Stimulated activated CD8-positive, alpha-beta memory T cell treated with anti-CD3 and anti-CD28 coated beads, Interleukin-15, amount 100 ng/mL, for 24 hours (primary cell): Measurements from ENCODE around the gene UFD1.

Source experiments
- DNase-seq: peaks from one replicate; pipeline ENCODE4 v3.0.0-alpha.2; 2020; ENCODE audit warnings: low read depth

Gene UFD1

DNA sequence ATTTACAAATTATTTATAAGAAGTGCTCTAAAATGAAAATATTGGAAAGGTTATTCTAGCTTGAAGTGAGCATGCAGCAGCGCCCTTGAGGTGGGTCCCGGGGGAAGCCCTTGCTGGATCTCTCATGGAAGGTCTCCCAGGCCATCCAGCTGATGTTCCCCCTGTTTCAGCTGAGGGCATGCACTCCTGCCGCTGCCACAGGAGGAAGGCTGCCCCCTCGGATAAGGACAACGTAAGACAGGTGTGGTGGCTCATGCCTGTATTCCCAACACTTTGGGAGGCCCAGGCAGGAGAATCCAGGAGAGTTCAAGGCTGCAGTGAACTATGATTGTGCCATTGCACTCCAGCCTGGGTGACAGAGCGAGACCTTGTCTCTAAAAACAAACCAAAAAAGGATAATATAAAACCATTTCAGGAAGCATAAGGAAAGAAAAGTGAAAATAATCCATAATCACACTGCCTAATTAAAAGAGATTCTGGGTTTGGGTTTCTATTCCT is 15.7 kb upstream of the UFD1 start:
- no peak for DNase-seq

DNA sequence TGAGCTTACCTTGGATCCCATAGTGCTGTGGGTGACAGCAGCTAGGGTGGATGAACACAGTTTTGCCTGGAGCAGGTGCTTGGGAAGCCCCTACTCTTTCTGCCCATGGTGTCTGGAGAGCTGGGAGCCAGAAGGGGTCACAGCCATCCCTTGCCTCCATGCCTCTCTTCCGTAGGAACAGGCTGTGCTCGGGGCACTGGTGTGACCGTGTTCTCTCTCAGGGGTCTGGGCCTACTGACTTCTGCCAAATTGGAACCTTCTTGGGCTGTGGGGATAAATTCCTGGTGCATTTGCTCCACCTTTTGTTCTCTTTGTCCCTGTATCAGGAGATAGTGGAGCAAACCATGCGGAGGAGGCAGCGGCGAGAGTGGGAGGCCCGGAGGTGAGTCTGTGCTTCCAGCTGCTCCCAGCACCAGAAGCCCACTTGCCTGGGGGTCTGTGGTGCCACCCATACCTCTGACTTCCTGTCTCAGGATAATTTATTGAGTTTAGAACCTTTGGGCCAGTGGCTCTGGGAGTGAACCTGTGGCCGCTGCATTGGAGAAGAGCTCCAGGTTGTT is 15.1 kb upstream of the UFD1 start:
- no peak for DNase-seq

GRCh38 chr22:19492504-19493174 is 13.6 kb upstream of the UFD1 start:
- no peak for DNase-seq

DNA sequence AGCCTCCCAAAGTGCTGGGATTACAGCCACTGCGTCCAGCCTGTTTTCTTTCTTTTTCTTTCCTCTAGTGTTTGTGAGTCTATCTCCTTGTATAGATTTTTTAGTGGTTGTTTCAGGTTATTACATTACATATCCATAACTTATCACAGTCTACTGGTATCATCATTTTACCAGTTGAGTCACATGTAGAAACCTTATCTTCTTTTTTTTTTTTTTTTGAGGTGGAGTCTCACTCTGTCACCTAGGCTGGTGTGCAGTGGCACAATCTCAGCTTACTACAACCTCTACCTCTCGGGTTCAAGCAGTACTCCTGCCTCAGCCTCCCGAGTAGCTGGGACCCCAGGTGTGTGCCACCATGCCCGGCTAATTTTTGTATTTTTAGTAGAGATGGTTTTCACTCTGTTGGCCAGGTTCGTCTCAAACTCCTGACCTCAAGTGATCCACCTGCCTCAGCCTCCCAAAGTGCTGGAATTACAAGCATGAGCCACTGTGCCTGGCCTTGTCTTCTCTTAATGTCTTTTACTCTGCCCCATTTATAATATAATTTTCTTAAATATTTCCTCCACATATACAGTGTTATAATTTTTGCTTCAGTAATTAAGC is 11.7 kb upstream of the UFD1 start:
- DNase-seq: no peak

- DNase-seq: no peak
These were observed 10.2 kb upstream of the UFD1 start for GRCh38 chr22:19488884-19489843.

DNA sequence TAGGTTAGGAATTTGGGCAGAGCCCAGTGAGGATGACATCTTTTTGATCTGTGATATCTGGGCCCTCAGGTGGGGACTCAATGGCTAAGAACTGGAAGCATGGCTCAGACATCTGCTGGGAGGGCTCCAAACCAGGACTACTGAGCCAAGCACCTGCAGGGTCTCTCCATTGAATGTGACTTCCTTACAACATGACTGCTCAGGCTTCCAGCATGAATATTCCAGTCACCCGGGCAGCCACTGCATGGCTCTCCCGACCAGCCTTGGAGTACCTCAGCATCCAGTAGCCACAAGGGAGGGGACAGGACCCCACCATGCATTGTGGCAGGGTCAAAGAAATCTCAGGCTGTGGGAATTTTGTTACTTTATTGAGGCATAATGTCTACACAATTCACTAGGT is 9.3 kb upstream of the UFD1 start:
- no peak for DNase-seq

- DNase-seq: no peak
These were observed 4.7 kb upstream of the UFD1 start for GRCh38 chr22:19483481-19484244.

- DNase-seq: no peak
These were observed 3.3 kb upstream of the UFD1 start for GRCh38 chr22:19482297-19482696.

DNA sequence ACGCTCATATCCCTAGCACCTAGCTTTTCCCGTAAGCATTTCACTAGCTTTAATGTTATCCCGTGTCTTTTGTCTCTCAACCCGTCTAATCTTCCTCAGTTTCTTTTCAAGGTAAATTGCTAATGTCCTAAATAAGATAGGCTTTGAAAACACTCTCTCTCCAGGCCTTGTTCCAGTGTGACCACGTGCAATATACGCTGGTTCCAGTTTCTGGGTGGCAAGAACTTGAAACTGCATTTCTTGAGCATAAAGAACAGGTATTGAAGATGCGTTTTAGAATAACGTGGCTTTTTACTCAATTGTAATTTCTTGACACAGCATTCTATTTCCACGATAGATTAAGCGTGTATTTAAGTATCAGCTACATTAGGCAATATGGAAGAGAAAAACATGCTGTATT is 1.8 kb upstream of the UFD1 start:
- no peak for DNase-seq

- no peak for DNase-seq
These were observed 1.2 kb upstream of the UFD1 start for GRCh38 chr22:19480173-19480568.

DNA sequence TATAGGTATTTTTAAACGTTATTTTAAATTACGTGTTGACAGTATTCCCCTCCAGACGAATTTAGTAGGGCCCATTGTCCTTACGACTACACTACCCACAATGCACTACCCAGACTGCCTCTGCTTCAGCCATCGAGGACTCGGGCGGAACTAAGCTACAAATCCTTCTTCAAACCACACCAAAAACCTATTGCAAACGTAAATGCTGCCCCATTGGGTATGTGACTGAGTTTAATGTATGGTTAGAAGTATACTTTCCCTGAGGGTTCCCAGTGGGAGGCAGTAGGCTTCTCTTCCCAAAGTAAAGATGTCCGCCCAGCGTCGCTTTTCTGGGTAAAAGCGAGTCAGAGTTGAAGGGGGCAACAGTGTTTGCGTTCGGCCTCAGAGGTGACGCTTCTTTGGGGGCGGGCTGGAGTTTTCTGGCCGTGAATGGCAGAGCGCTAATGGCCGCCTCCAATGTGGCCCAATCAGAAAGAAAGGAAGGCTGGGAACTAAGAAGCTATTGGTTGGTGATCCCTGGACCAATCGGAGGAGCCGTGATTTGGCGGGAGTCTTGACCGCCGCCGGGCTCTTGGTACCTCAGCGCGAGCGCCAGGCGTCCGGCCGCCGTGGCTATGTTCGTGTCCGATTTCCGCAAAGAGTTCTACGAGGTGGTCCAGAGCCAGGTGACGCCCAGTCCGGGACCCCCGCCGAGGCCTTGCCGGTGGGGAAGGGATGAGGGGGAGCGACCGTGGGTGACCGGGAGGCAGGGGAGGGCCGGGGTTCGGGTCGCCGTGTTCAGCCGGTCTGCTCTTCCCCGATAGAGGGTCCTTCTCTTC is 571 bp upstream of the UFD1 start, which contains the start of gene CDC45:
CDC45 (plus strand) TSS at position 566 of the 818 bp plus-strand sequence; CDS start at position 615, 49 bp downstream.
- DNase-seq: peak; percentile 63

GRCh38 chr22:19478045-19478900 is 720 bp downstream of the UFD1 start:
- no peak for DNase-seq

GRCh38 chr22:19477321-19478044 is 1.5 kb downstream of the UFD1 start:
- DNase-seq: no peak

DNA sequence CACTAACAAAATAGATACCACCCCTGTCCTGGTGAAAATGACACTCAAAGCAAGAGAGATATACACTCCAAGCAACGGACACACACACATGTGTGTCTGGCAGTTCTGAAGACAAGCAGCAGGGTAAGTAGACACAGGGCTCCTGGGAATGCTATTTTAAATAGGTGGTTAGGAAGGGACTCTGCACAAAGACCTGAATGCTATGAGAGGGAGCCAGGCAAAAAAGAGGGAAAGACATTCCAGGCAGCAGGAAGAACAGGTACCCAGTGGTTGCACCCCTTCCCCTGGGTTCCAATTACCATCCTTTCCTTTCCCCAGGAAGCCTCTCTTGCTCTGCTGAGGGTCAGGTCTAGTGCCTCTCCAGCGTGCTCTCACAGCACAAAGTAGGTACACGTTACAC is 3.0 kb downstream of the UFD1 start:
- no peak for DNase-seq

GRCh38 chr22:19473578-19473977 is 5.4 kb downstream of the UFD1 start:
- no peak for DNase-seq

- no peak for DNase-seq
These were observed 6.8 kb downstream of the UFD1 start for GRCh38 chr22:19472233-19472632.

DNA sequence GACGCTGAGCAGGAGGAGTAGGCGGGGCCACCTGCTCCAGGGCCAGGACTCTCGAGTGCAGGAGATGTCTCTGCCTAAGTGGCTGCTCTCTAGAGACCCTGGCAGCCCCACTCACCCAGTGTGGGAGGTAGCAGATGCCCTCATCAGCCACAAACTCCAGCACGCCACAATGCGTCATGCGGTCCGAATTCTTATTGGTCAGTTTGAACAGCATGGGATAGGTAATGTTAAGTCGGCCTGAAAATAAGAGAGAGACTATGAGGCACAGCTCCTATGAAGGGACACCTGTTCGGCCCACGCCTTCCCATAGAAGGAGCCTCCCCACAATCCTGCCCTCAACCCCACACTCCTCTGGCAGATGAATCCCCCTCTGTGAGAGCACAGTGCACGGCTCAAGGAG is 7.4 kb downstream of the UFD1 start:
- DNase-seq: no peak

DNA sequence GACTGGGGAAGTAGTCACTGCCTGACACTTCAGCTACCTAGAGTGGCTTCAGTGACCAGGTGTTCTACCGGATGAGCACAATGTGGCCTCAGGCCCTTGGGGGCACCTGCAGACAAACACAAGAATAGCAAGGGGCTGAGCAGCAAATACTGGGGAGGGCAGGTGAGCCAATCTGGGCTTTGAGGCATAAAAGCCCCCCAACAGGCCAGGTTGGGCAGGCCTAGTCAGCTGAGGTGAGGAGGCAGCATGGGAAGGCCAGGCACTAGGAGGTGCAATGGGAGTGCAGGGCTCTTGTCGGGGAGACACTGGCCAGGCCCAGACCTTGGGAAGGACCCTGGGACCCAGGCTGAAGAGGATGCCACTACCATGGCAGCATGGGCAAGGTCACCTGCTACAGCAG is 9.0 kb downstream of the UFD1 start:
- DNase-seq: no peak

- DNase-seq: no peak
These were observed 9.6 kb downstream of the UFD1 start for GRCh38 chr22:19469421-19469820.
